GM21390 (cell line): ENCODE results near the gene GAA.
"Not testable (repeated sequence)": the region's sequence is repeated elsewhere in the genome, so short reads cannot be mapped to it uniquely, and the experiment has no call there.

Experiments used
- ATAC-seq: cut with Tn5 transposase; IDR thresholded peaks from one replicate; pipeline ENCODE4 v1.9.1; 2021; ENCODE audit not compliant: unreplicated experiment

The GAA gene

GRCh38 chr17:80082403-80083135 is 18.8 kb upstream of the GAA start:
- ATAC-seq = no peak

DNA sequence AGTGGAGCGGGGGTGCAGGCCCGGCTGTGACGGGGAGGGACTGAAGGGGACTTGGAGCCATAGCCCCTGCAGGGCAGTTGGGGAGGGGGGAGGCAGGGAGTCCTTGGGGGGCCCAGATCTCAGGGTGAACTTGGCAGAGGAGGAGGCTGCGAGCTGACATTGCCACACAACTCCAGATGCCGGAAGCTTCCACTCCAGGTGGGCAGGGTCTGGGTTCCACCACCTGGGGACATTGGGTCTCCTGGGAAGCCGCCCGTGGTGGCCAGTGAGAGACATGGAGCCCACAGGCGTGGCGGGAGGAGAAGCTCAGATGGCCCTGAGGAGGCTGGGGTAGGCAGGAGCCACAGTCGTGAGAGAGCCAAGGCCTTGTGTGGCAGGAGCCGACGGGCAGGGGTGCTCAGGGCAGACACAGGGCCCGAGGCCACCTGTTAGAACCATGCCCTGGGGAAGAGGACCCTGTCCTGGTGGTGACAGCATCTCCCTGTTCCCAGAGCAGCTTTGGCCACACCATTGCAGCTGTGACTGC is 18.2 kb upstream of the GAA start:
- no peak for ATAC-seq

- no peak for ATAC-seq
These were observed 16.6 kb upstream of the GAA start for GRCh38 chr17:80084773-80085172.

GRCh38 chr17:80086081-80086480 is 15.3 kb upstream of the GAA start:
- no peak for ATAC-seq

DNA sequence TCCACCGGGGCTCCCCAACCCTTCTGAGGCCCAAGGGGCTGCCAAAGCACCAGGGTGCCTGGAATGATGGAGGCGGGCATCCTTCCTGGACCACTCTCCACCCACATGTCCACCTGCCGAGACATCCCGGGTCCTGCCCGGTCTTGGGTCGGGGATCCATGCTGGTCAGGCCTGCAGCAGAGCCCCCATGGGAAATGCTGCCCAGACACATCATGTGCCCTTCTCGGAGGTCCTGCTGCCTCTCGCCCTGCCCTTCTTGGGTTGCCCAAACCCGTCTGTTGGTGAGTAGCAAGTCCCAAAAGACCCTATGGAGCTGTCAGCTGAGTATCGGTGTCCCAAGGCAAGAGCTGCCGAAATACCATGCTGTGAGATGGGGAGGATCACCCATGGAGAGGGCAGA is 14.8 kb upstream of the GAA start:
- no peak for ATAC-seq

DNA sequence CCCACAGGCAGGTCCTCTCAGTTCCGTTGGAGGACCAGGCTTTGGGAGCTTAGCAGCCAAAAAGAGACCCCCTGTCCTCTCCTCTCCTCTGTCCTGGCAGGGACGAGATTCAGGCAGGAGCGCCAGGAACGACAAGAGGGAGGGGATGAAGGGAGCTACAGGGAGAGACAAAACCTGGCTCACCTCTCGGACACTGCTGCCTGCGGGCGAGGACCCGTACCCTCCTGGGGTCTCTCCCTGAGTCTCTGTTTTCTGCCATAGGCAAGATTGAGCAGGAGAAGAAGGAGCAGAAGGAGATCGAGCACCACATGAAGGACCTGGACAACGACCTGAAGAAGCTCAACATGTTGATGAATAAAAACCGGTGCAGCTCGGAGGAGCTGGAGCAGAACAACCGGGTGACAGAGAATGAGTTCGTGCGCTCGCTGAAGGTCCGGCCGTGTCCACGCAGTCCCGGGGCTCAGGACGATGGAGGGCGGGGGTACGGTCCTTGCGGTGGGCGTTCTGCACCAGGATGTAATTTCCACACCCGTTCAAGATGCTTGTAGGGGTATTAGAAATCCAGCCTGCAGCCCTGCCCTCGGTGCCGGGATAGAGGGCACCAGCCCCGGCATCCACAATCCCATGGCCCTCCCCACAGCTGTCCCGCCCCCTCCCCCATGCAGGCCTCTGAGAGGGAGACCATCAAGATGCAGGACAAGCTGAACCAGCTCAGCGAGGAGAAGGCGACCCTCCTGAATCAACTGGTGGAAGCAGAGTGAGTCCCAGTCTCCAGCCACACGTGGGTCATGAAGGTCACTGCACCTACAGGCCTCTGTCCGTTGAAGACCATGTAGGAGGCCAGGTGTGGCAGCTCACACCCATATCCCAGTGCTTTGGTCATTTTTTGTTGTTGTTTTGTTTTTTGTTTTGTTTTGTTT is 13.8 kb upstream of the GAA start:
- ATAC-seq = no peak

GRCh38 chr17:80089762-80090161 is 11.6 kb upstream of the GAA start:
- no peak for ATAC-seq

- not testable (repeated sequence) for ATAC-seq
These were observed 11.2 kb upstream of the GAA start for GRCh38 chr17:80090164-80090563.

- ATAC-seq = no peak
These were observed 10.0 kb upstream of the GAA start for GRCh38 chr17:80091376-80091775.

GRCh38 chr17:80092959-80093358 is 8.4 kb upstream of the GAA start:
- ATAC-seq = no peak

GRCh38 chr17:80095038-80095843 is 6.1 kb upstream of the GAA start:
- no peak for ATAC-seq

DNA sequence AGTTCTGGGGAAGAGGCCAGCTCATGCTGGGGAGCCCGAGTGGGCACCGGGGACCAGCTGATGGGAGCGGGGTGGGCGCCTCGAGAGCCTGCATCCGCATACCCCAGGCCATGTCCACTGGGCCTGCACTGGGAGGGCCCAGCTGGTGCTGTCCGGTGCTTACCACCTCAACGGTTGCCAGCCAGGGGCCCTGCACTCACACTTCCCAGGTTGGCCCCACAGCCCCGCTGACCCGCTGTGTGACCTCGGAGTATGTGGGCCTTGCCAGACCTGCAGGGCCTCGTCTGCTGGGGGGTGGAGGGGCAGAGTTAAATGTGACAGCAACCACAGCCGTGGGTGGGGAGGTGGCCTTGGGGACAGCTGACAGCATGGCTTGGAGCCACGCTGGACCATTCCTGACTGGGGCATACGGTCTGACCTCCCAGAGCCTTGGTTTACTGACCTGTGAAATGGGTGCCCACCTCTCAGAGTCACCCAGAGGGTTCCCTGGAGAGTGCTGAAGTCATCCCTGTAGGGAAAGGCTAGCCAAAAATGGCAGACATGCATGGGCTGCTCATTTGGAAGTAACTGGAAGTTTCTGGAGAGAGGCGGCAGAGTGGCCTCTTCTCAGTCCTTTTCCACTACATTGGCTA is 5.4 kb upstream of the GAA start:
- no peak for ATAC-seq

- no peak for ATAC-seq
These were observed 4.8 kb upstream of the GAA start for GRCh38 chr17:80096561-80097021.

- no peak for ATAC-seq
These were observed 4.2 kb upstream of the GAA start for GRCh38 chr17:80097127-80097621.

DNA sequence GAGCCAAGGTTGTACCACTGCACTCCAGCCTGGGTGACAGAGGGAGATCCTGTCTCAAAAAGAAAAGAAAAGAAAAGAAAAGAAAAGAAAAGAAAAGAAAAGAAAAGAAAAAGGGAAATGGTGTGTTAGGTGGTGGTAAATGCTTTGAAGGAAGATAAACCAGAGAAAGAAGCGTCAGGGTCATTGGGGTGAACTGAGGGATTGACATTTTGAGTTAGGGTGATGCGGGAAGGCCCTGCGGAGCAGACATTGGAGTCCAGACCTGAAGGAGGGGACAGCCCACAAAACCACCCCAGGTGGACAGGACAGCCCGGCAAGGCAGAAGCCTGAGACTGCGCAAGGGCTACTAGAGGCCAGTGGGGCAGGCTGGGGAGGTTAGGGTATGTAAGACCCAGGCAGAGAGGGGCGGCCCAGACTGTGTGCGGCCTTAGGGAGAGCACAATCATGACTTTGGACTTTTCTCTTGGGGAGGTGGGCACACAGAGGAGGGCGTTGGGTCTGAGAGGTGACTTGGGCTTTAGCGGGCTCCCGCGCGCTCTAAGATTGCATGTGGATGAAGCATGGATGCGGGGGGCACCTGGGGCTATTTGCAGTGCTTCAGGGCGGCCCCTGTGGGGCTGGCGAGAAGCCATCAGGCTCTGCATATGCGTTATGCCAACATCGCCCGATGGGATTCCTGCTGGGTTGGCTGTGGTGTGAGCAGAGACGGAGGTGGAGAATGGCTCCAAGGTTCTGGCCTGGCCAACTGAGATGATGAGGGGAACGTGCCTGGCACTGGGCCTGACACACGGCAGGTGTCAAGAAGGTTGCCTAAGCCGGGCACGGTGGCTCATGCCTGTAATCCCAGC is 3.3 kb upstream of the GAA start:
- no peak for ATAC-seq

- no peak for ATAC-seq
These were observed 1.9 kb upstream of the GAA start for GRCh38 chr17:80099291-80100034.

DNA sequence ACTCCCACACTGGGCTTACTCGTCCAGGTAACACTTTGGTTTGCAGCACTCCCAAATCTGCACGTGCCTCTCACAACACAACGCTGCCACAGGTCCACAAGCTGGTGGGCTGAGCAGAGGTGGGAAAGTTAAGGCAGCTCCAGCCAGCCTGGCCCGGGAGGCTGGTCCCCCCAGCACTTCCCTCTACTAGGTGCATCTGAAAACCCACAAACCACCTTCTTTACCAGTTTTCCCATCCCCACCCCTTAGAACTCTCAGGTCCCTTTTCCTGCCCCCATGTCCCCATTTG is 1.4 kb upstream of the GAA start:
- no peak for ATAC-seq

GRCh38 chr17:80101946-80102663 is 724 bp downstream of the GAA start:
- no peak for ATAC-seq
